NCI-H1436 treated with DMSO at 0.1 percent for 48 hours (cell line): ENCODE measurements around the gene MFAP2.

Experiments
- DNase-seq: peaks from one replicate; lab custom pipeline; 2025; lab: John Stamatoyannopoulos, UW

MFAP2 gene

GRCh38 chr1:17007121-17007520, 26.7 kb upstream of the MFAP2 start:
- no peak for DNase-seq

- no peak for DNase-seq
Observed at GRCh38 chr1:17005365-17005740, 24.9 kb upstream of the MFAP2 start.

- no peak for DNase-seq
Observed at GRCh38 chr1:17004466-17005364, 24.3 kb upstream of the MFAP2 start.

- no peak for DNase-seq
Observed at GRCh38 chr1:17002524-17002902, 22.1 kb upstream of the MFAP2 start.

- DNase-seq = no peak
Observed at GRCh38 chr1:17001760-17002523, 21.5 kb upstream of the MFAP2 start.

GRCh38 chr1:16999863-17000262, 19.4 kb upstream of the MFAP2 start:
- DNase-seq = no peak

GRCh38 chr1:16998589-16998988, 18.2 kb upstream of the MFAP2 start:
- no peak for DNase-seq

- DNase-seq = no peak
Observed at GRCh38 chr1:16996845-16997244, 16.4 kb upstream of the MFAP2 start.

GRCh38 chr1:16993521-16994038, 13.2 kb upstream of the MFAP2 start:
- DNase-seq = no peak

- no peak for DNase-seq
Observed at GRCh38 chr1:16992675-16993074, 12.3 kb upstream of the MFAP2 start.

- DNase-seq = no peak
Observed at GRCh38 chr1:16992102-16992501, 11.7 kb upstream of the MFAP2 start.

- no peak for DNase-seq
Observed at GRCh38 chr1:16991571-16991970, 11.2 kb upstream of the MFAP2 start.

GRCh38 chr1:16989676-16990391, 9.4 kb upstream of the MFAP2 start:
- no peak for DNase-seq

- no peak for DNase-seq
Observed at GRCh38 chr1:16988210-16988609, 7.8 kb upstream of the MFAP2 start.

GRCh38 chr1:16986962-16987361, 6.5 kb upstream of the MFAP2 start:
- DNase-seq = no peak

- no peak for DNase-seq
Observed at GRCh38 chr1:16986560-16986959, 6.1 kb upstream of the MFAP2 start.

- DNase-seq = no peak
Observed at GRCh38 chr1:16986113-16986512, 5.7 kb upstream of the MFAP2 start.

GRCh38 chr1:16984717-16985116, 4.3 kb upstream of the MFAP2 start:
- DNase-seq = no peak

- DNase-seq = no peak
Observed at GRCh38 chr1:16983649-16984048, 3.2 kb upstream of the MFAP2 start.

- no peak for DNase-seq
Observed at GRCh38 chr1:16982902-16983301, 2.5 kb upstream of the MFAP2 start.

GRCh38 chr1:16981269-16981849, 939 bp upstream of the MFAP2 start:
- DNase-seq = no peak
